ENCODE measurements around the gene MAFG. TPM values are rescaled to one million over a fixed set of nuclear protein-coding genes. Genes with fewer than 3 reads are reported as not detected.

Gene MAFG
- total RNA-seq, 1 experiment from 2014 or later = 22.9 TPM

- no peaks in the 10 kb centered on the region for H3K27me3 ChIP-seq (ENCODE audit: low read length)
- peaks cover 41% of the 10 kb centered on the region for H3K4me1 ChIP-seq (ENCODE audit: insufficient read depth, low read length)
- H3K9ac ChIP-seq (ENCODE audit: low read length) = no peak overlapping the region
- peaks cover 34% of the 10 kb centered on the region for H4K20me1 ChIP-seq (ENCODE audit: low read length)
- no peak overlapping the region for H3K4me3 ChIP-seq (ENCODE audit: low read length)
- no peaks in the 10 kb centered on the region for H3K9me2 ChIP-seq (replicated peaks; ENCODE audit: low read length)
- H2AFZ ChIP-seq (ENCODE audit: low read length) = no peak overlapping the region
- no peak for TF ChIP-seq EZH2phosphoT487 (IDR thresholded peaks at IDR 0.05; ENCODE audit: borderline replicate concordance, low read length)
- ChIA-PET CTCF (no interaction called here), POLR2A (ENCODE audit: unreplicated experiment) (interaction anchor here (0.5 kb wide), 1 partner anchor 152 kb away, joined by 3 read pairs; the partner anchor contains the start of gene DCXR)
- peak overlapping the region; percentile 60 for H3K4me2 ChIP-seq (ENCODE audit: low read length)
- no peaks in the 10 kb centered on the region for H3K9me3 ChIP-seq (ENCODE audit: low read length)
- peaks cover 67% of the 10 kb centered on the region for H3K79me2 ChIP-seq (ENCODE audit: low read length)
- H3K27ac ChIP-seq (ENCODE audit: low read length) = peak overlapping the region; percentile 72
- peaks cover 73% of the 10 kb centered on the region for H3K36me3 ChIP-seq (ENCODE audit: low read depth, low read length)
- ATAC-seq (no peak), DNase-seq (no peak)
- no TSS peak for BruUV-seq (replicated peaks)
- intact Hi-C loops (cut with micrococcal nuclease) = no loop called here
- H3F3A ChIP-seq (ENCODE audit: low read length, unreplicated experiment) = peaks cover 12% of the 10 kb centered on the region
These were observed 42.1 kb downstream of the MAFG start for GRCh38 chr17:81885454-81885853.

- peaks cover 12% of the 10 kb centered on the region for H3F3A ChIP-seq (ENCODE audit: low read length, unreplicated experiment)
- intact Hi-C loops (cut with micrococcal nuclease) = no loop called here
- ATAC-seq (no peak), DNase-seq (no peak)
- peaks cover 29% of the 10 kb centered on the region for H4K20me1 ChIP-seq (ENCODE audit: low read length)
- CTCF ChIA-PET = no interaction called here
- H3K79me2 ChIP-seq (ENCODE audit: low read length) = peaks cover 62% of the 10 kb centered on the region
- POLR2A ChIA-PET (ENCODE audit: unreplicated experiment) = interaction anchor here (0.5 kb wide), 1 partner anchor 153 kb away, joined by 3 read pairs; the partner anchor contains the start of gene DCXR
- H3K4me1 ChIP-seq (ENCODE audit: insufficient read depth, low read length) = peaks cover 37% of the 10 kb centered on the region
- H3K4me3 ChIP-seq (ENCODE audit: low read length) = no peak overlapping the region
- H3K27ac ChIP-seq (ENCODE audit: low read length) = no peak overlapping the region
- H3K36me3 ChIP-seq (ENCODE audit: low read depth, low read length) = peaks cover 71% of the 10 kb centered on the region
- no peaks in the 10 kb centered on the region for H3K9me3 ChIP-seq (ENCODE audit: low read length)
- TF ChIP-seq, protein P1, sequence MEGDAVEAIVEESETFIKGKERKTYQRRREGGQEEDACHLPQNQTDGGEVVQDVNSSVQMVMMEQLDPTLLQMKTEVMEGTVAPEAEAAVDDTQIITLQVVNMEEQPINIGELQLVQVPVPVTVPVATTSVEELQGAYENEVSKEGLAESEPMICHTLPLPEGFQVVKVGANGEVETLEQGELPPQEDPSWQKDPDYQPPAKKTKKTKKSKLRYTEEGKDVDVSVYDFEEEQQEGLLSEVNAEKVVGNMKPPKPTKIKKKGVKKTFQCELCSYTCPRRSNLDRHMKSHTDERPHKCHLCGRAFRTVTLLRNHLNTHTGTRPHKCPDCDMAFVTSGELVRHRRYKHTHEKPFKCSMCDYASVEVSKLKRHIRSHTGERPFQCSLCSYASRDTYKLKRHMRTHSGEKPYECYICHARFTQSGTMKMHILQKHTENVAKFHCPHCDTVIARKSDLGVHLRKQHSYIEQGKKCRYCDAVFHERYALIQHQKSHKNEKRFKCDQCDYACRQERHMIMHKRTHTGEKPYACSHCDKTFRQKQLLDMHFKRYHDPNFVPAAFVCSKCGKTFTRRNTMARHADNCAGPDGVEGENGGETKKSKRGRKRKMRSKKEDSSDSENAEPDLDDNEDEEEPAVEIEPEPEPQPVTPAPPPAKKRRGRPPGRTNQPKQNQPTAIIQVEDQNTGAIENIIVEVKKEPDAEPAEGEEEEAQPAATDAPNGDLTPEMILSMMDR (conservative IDR thresholded peaks at IDR 0.05; ENCODE audit: low read depth, low read length) = no peak
- TF ChIP-seq EZH2phosphoT487 (IDR thresholded peaks at IDR 0.05; ENCODE audit: borderline replicate concordance, low read length) = no peak
- TF ChIP-seq EZH2 (IDR thresholded peaks at IDR 0.05; ENCODE audit: low read length, unreplicated experiment) = no peak
- no TSS peak for BruUV-seq (replicated peaks)
- no peaks in the 10 kb centered on the region for H3K27me3 ChIP-seq (ENCODE audit: low read length)
- no peak overlapping the region for H2AFZ ChIP-seq (ENCODE audit: low read length)
- no peak overlapping the region for H3K9ac ChIP-seq (ENCODE audit: low read length)
- no peak overlapping the region for H3K4me2 ChIP-seq (ENCODE audit: low read length)
- H3K9me2 ChIP-seq (replicated peaks; ENCODE audit: low read length) = no peaks in the 10 kb centered on the region
These were observed 42.6 kb downstream of the MAFG start for GRCh38 chr17:81884968-81885367.

GRCh38 chr17:81884520-81884919, 43.0 kb downstream of the MAFG start:
- ATAC-seq = no peak
- Histone ChIP-seq H3F3A (ENCODE audit: low read length, unreplicated experiment) (peaks cover 12% of the 10 kb centered on the region), H3K4me3 (ENCODE audit: low read length) (no peak overlapping the region), H3K79me2 (ENCODE audit: low read length) (peaks cover 58% of the 10 kb centered on the region), H3K4me2 (ENCODE audit: low read length) (no peak overlapping the region), H3K27me3 (ENCODE audit: low read length) (no peaks in the 10 kb centered on the region), H3K36me3 (ENCODE audit: low read depth, low read length) (peaks cover 66% of the 10 kb centered on the region), H3K27ac (ENCODE audit: low read length) (no peak overlapping the region), H4K20me1 (ENCODE audit: low read length) (peaks cover 24% of the 10 kb centered on the region), H3K9ac (ENCODE audit: low read length) (no peak overlapping the region), H3K9me3 (ENCODE audit: low read length) (no peaks in the 10 kb centered on the region), H3K9me2 (replicated peaks; ENCODE audit: low read length) (no peaks in the 10 kb centered on the region), H3K4me1 (ENCODE audit: insufficient read depth, low read length) (peaks cover 36% of the 10 kb centered on the region), H2AFZ (ENCODE audit: low read length) (no peak overlapping the region)
- ChIA-PET CTCF (no interaction called here), POLR2A (ENCODE audit: unreplicated experiment) (no interaction called here)
- TF ChIP-seq EZH2 (IDR thresholded peaks at IDR 0.05; ENCODE audit: low read length, unreplicated experiment) (no peak), EZH2phosphoT487 (IDR thresholded peaks at IDR 0.05; ENCODE audit: borderline replicate concordance, low read length) (no peak)
- TF ChIP-seq, protein P1 (conservative IDR thresholded peaks at IDR 0.05; ENCODE audit: low read depth, low read length) = no peak
- intact Hi-C loops (cut with micrococcal nuclease) = no loop called here
- no peak for DNase-seq
- no TSS peak for BruUV-seq (replicated peaks)
